Stomach (tissue), 9 donors: Measurements from ENCODE around the gene LRRTM3. TPM values are rescaled to one million over a fixed set of nuclear protein-coding genes. Genes with fewer than 3 reads are reported as not detected.

Experiments used
- DNase-seq, 2 donors: peaks; one replicate each; pipeline versions ENCODE4 v3.0.0 to v3.0.0-alpha.2; 2013 to 2019
- H3K27ac ChIP-seq, 5 donors: fragments of 200-600 bp in 4 of 5; sonication (generic) in 4 of 5; one replicate each; pipeline ENCODE4 v1.5.1; 2013 to 2019; ENCODE audit warnings: mild to moderate bottlenecking in 1 of 5, moderate library complexity in 1 of 5
- H3K27me3 ChIP-seq, 3 donors: fragments of 200-600 bp; sonication (generic); one replicate each; pipeline ENCODE4 v1.5.1; 2017 to 2019; ENCODE audit warnings: mixed run types in 1 of 3
- H3K36me3 ChIP-seq, 4 donors: fragments of 200-600 bp; sonication (generic); 1 replicate in 3 of 4; 2 replicates in 1 of 4; pipeline ENCODE4 v1.5.1; 2016 to 2019
- H3K4me1 ChIP-seq, 4 donors: fragments of 200-600 bp; sonication (generic); one replicate each; pipeline ENCODE4 v1.5.1; 2016 to 2019
- H3K4me3 ChIP-seq, 4 donors: fragments of 200-600 bp; sonication (generic) in 3 of 4; one replicate each; pipeline ENCODE4 v1.5.1; 2016 to 2019; ENCODE audit warnings: mild to moderate bottlenecking in 1 of 4
- H3K9me3 ChIP-seq, 4 donors: fragments of 200-600 bp; sonication (generic); one replicate each; pipeline ENCODE4 v1.5.1; 2016 to 2019
- EP300 ChIP-seq: sonication (generic); formaldehyde crosslinking; IDR thresholded peaks from one replicate; pipeline ENCODE4 v1.6.1; 2017; ENCODE audit warnings: antibody characterized with exemption
- POLR2A ChIP-seq, 4 donors: fragments of 450-650 bp; IDR thresholded peaks; one replicate each; pipeline ENCODE4 v1.6.1; 2016; ENCODE audit warnings: antibody characterized with exemption in 4 of 4, control low read depth in 2 of 4, mild to moderate bottlenecking in 1 of 4, moderate library complexity in 1 of 4
- POLR2AphosphoS5 ChIP-seq, 3 donors: sonication (generic); formaldehyde crosslinking; IDR thresholded peaks; one replicate each; pipeline ENCODE4 v1.6.1; 2016; ENCODE audit warnings: antibody characterized with exemption in 3 of 3
- WGBS, 5 donors: extraction: QIAGEN DNeasy Blood & Tissue Kit in 3 of 5; methylation state at CpG; one replicate each; pipeline versions ENCODE4 v1.1.5 to v1.1.7; 2013 to 2018; 5-methylcytosine and 5-hydroxymethylcytosine counted together
- intact Hi-C: fragments of 100-400 bp; cut with DNase I; formaldehyde crosslinking; loops from one replicate; pipeline ENCODE4 v1.15.1; 2023; ENCODE audit warnings: low total_unique reads
- polyA plus RNA-seq, 3 donors: library from polyadenylated mRNA; stranded (reverse); fragments of 200-250 nt; gene quantifications; one replicate each; pipeline ENCODE4 v1.2.3, GENCODE V29; 2013
- total RNA-seq, 5 donors: library from RNA; depleted of rRNA; stranded (reverse); fragments of >200 nt; gene quantifications; one replicate each; pipeline versions ENCODE4 v1.1.0 to v1.2.3, GENCODE V29; 2014 to 2016
- TF ChIP-seq, protein P1 (sequence below), 7 experiments: fragments of 450-650 bp in 4 of 7; fragments of 200-600 bp in 3 of 7; sonication (generic) in 3 of 7; IDR thresholded peaks; one replicate each; pipeline ENCODE4 v1.5.1; 2016 to 2019; ENCODE audit warnings: antibody characterized with exemption in 7 of 7, control low read depth in 2 of 7, mild to moderate bottlenecking in 1 of 7
- donor health status: healthy with polysubstance abuse.
- donor health status: Bipolar disorder and iron deficiency.
- donor health status: healthy.

The LRRTM3 gene
- total and polyA plus RNA-seq, 8 donors, result 0.18 TPM; not detected in 7

DNA sequence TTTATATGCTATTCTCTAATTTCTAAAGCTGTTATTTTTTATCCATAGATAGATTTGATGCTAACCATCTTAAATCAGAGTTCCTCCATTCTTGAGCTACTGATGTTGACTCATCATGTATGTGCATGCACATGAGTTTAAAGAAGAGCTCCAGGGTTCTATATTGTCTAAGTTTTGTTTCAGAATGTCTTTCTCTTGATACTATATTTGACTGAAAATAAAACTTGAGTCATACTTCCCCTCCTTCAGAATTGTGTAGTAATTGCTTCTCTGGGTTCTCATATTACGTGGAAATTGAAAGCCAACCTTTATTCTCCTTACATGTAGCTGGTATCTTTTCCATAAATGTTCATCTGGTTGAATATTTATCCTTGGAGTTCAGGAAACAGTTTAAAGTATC, 89.4 kb downstream of the LRRTM3 start:
- Histone ChIP-seq H3K36me3 (no peaks in the 10 kb centered on the region), H3K27me3 (no peaks in the 10 kb centered on the region), H3K9me3 (no peaks in the 10 kb centered on the region), H3K4me3 (no peak overlapping the region), H3K4me1 (no peaks in the 10 kb centered on the region), H3K27ac (no peak overlapping the region)
- TF ChIP-seq EP300 (no peak), POLR2A (IDR thresholded peaks at IDR 0.05) (no peak)
- TF ChIP-seq, protein P1, sequence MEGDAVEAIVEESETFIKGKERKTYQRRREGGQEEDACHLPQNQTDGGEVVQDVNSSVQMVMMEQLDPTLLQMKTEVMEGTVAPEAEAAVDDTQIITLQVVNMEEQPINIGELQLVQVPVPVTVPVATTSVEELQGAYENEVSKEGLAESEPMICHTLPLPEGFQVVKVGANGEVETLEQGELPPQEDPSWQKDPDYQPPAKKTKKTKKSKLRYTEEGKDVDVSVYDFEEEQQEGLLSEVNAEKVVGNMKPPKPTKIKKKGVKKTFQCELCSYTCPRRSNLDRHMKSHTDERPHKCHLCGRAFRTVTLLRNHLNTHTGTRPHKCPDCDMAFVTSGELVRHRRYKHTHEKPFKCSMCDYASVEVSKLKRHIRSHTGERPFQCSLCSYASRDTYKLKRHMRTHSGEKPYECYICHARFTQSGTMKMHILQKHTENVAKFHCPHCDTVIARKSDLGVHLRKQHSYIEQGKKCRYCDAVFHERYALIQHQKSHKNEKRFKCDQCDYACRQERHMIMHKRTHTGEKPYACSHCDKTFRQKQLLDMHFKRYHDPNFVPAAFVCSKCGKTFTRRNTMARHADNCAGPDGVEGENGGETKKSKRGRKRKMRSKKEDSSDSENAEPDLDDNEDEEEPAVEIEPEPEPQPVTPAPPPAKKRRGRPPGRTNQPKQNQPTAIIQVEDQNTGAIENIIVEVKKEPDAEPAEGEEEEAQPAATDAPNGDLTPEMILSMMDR (IDR thresholded peaks at IDR 0.05), result no peak
- DNase-seq, result no peak
- 71 to 87% (median 83%) methylated on average over 1 of the region's 1 CpG for WGBS, 5 donors
- intact Hi-C loops, result no loop called here

DNA sequence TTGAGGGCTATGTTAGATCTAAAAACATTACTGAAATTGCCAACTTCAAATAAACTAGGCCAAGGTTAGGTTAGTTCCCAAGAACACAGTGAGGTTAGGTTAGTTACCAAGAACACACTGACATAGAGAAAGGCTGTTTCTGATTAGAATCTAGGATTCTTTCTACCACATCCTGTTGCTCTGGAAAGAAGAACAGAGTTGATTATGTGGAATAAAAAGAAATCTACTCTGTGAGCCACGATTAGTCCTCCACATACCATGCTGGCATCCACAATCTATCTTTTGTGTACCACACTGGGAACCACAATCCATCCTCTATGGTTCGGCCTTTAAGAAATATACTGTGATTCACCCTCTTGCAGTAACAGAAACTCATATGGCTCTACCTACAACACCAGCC, 91.4 kb downstream of the LRRTM3 start:
- no peaks in the 10 kb centered on the region for H3K4me1 ChIP-seq
- intact Hi-C loops, result no loop called here
- H3K27ac ChIP-seq, result no peak overlapping the region
- H3K36me3 ChIP-seq, result no peaks in the 10 kb centered on the region
- H3K4me3 ChIP-seq, result no peak overlapping the region
- no peaks in the 10 kb centered on the region for H3K27me3 ChIP-seq
- H3K9me3 ChIP-seq, result no peaks in the 10 kb centered on the region
- no peak for DNase-seq
- TF ChIP-seq EP300 (no peak), POLR2AphosphoS5 (IDR thresholded peaks at IDR 0.05) (no peak), POLR2A (IDR thresholded peaks at IDR 0.05) (no peak)
- TF ChIP-seq, protein P1 (IDR thresholded peaks at IDR 0.05), result no peak
- WGBS, 5 donors, result 83 to 92% (median 89%) methylated on average over 2 of the region's 2 CpGs

DNA sequence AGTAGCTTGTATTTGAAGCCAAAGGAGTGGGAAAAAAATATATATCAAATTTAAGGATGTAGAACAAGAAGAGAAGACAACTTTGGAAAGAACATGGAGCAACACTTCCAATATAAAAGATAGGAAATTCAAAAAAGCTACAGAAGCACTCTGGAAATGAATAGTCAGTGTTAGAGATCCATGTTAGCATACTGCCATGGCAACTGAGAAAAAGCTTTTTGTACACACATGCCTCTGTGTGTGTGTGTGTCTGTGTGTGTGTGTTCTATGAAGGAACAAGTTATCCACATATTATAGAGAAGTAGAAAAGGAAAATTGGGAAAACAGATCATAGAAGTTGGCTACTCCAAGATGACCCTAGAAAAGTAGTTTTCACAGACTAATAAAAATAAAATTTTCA, 96.3 kb downstream of the LRRTM3 start:
- H3K27me3 ChIP-seq, result no peaks in the 10 kb centered on the region
- H3K4me3 ChIP-seq, result no peak overlapping the region
- intact Hi-C loops, result no loop called here
- H3K9me3 ChIP-seq, result no peaks in the 10 kb centered on the region
- H3K4me1 ChIP-seq, result no peaks in the 10 kb centered on the region
- H3K27ac ChIP-seq, result no peak overlapping the region
- no peaks in the 10 kb centered on the region for H3K36me3 ChIP-seq
- TF ChIP-seq, protein P1 (IDR thresholded peaks at IDR 0.05), result no peak
- no peak for TF ChIP-seq POLR2AphosphoS5 (IDR thresholded peaks at IDR 0.05)
- TF ChIP-seq POLR2A (IDR thresholded peaks at IDR 0.05), result no peak
- TF ChIP-seq EP300, result no peak
- peak in 1 of 2 donors; percentile 48 for DNase-seq

DNA sequence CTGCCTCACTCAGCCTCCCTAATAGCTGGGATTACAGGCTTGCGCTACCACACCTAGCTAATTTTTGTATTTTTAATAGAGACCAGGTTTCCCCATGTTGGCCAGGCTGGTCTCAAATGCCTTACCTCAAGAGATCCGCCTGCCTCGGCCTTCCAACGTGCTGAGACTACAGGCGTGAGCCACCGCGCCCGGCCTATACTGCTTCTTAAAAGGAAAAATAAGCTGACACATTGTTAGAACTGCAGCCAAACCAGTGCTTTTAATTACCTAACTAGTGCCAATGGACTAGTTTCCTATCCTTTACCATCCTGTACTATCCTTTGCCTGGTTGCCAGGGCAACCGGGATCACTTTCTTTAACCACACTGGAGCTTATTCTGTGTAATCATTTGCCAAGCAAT, 108.0 kb downstream of the LRRTM3 start:
- TF ChIP-seq EP300 (no peak), POLR2A (IDR thresholded peaks at IDR 0.05) (no peak), POLR2AphosphoS5 (IDR thresholded peaks at IDR 0.05) (no peak)
- TF ChIP-seq, protein P1 (IDR thresholded peaks at IDR 0.05), result no peak
- 91 to 96% (median 96%) methylated on average over 9 of the region's 9 CpGs for WGBS, 5 donors

More for the DNA sequence above, 108.0 kb downstream of the LRRTM3 start:
- no peaks in the 10 kb centered on the region for H3K36me3 ChIP-seq
- no peaks in the 10 kb centered on the region for H3K9me3 ChIP-seq
- no peaks in the 10 kb centered on the region for H3K4me1 ChIP-seq
- DNase-seq, result no peak
- H3K4me3 ChIP-seq, result no peak overlapping the region
- H3K27me3 ChIP-seq, result no peaks in the 10 kb centered on the region
- intact Hi-C loops, result no loop called here
- no peak overlapping the region for H3K27ac ChIP-seq
